HepG2 (cell line): ENCODE data around the gene BCKDHB. TPM values are rescaled to one million over a fixed set of nuclear protein-coding genes. Genes with fewer than 3 reads are reported as not detected.
A peak's percentile ranks its signal among the peaks of the same experiment; 100 is the strongest.
"Not testable (repeated sequence)": the region's sequence is repeated elsewhere in the genome, so short reads cannot be mapped to it uniquely, and the experiment has no call there.

ENCODE experiments used
- ATAC-seq: fragments of 200-7000 bp; cut with Tn5 transposase; 3 replicates; pipeline ENCODE4 v1.9.1; 2020; ENCODE audit warnings: mild to moderate bottlenecking, moderate library complexity
- BruUV-seq: library from RNA; stranded (reverse); fragments of 400-500 nt; replicated peaks from 2 replicates; lab custom pipeline; 2021; lab: Mats Ljungman, UMichigan
- CTCF ChIA-PET: fragments of 300-600 bp; formaldehyde crosslinking; extraction: SDS; loops from one replicate; lab custom pipeline; 2021; ENCODE audit warnings: low total read pairs, inconsistent platforms, low intra/inter-chr PET ratio; lab: Yijun Ruan, JAX
- POLR2A ChIA-PET: fragments of 350-600 bp; sonication (Branson Sonifier 250); formaldehyde crosslinking; loops from one replicate; lab custom pipeline; 2020; ENCODE audit warnings: antibody characterized with exemption, inconsistent platforms; lab: Yijun Ruan, JAX
- DNase-seq: peaks from one replicate; pipeline ENCODE4 v3.0.0-alpha.2; 2015; ENCODE audit warnings: low spot score
- FAIRE-seq: peaks from 3 replicates; lab custom pipeline; 2011; peaks lifted over from hg19 to GRCh38; lab: Jason Lieb, UNC
- H2AFZ ChIP-seq: one replicate; pipeline ENCODE4 v1.6.1; 2011; ENCODE audit warnings: low read length, inconsistent platforms
- H3K27ac ChIP-seq: fragments of 300-600 bp; 3 replicates; pipeline ENCODE4 v1.8.0; 2011; ENCODE audit warnings: mixed run types, mild to moderate bottlenecking, mixed read lengths, low read length, inconsistent platforms; ENCODE audit not compliant: insufficient read depth; ENCODE audit errors: extremely low read length
- H3K27me3 ChIP-seq, 2 experiments: fragments of 200-600 bp in 1 of 2; 2 replicates in 1 of 2; 3 replicates in 1 of 2; pipeline versions ENCODE4 v1.6.0 to v1.8.0; 2011; ENCODE audit warnings: low read length in 2 of 2, mild to moderate bottlenecking in 2 of 2, moderate library complexity in 2 of 2, inconsistent platforms in 1 of 2; ENCODE audit not compliant: insufficient read depth in 2 of 2, control insufficient read depth in 1 of 2
- H3K36me3 ChIP-seq, 2 experiments: fragments of 200-600 bp in 1 of 2; replicated peaks in 1 of 2; 2 replicates in 1 of 2; 3 replicates in 1 of 2; pipeline versions ENCODE4 v1.5.1 to v1.8.0; 2011; ENCODE audit warnings: low read length in 2 of 2, inconsistent platforms in 1 of 2; ENCODE audit not compliant: insufficient read depth in 2 of 2, control insufficient read depth in 1 of 2
- H3K4me1 ChIP-seq: 2 replicates; pipeline ENCODE4 v1.5.1; 2012; ENCODE audit warnings: low read length, inconsistent platforms; ENCODE audit not compliant: insufficient read depth
- H3K4me2 ChIP-seq: 2 replicates; pipeline ENCODE4 v1.6.0; 2011; ENCODE audit warnings: low read depth, low read length, inconsistent platforms
- H3K4me3 ChIP-seq, 3 experiments: fragments of 200-600 bp in 1 of 3; sonication (generic), shearing (Covaris generic) in 1 of 3; replicated peaks in 1 of 3; 2 replicates each; pipeline ENCODE4 v1.5.1; 2011 to 2016; ENCODE audit warnings: low read length in 3 of 3, inconsistent platforms in 2 of 3, low read depth in 2 of 3, mild to moderate bottlenecking in 2 of 3, control low read depth in 1 of 3, mixed read lengths in 1 of 3; ENCODE audit not compliant: insufficient read depth in 1 of 3
- H3K79me2 ChIP-seq: one replicate; pipeline ENCODE4 v1.6.1; 2011; ENCODE audit warnings: low read length, inconsistent platforms; ENCODE audit not compliant: insufficient read depth
- H3K9ac ChIP-seq: 2 replicates; pipeline ENCODE4 v1.6.0; 2011; ENCODE audit warnings: mild to moderate bottlenecking, low read depth, low read length, inconsistent platforms; ENCODE audit not compliant: insufficient read depth
- H3K9me3 ChIP-seq: 2 replicates; pipeline ENCODE4 v1.5.1; 2012; ENCODE audit warnings: mild to moderate bottlenecking, low read length
- H4K20me1 ChIP-seq: 2 replicates; pipeline ENCODE4 v1.6.0; 2011; ENCODE audit warnings: inconsistent platforms, mild to moderate bottlenecking, low read length, moderate library complexity; ENCODE audit not compliant: insufficient read depth
- EP300 ChIP-seq, 3 experiments: sonication (generic) in 1 of 3; formaldehyde crosslinking in 1 of 3; IDR thresholded peaks; 2 replicates each; pipeline versions ENCODE4 v1.5.1 to v1.6.1; 2011 to 2020; ENCODE audit warnings: low read depth in 2 of 3, low read length in 2 of 3, borderline replicate concordance in 1 of 3, improper control_type of control experiment in 1 of 3, mild to moderate bottlenecking in 1 of 3, missing genetic modification reagents in 1 of 3, moderate library complexity in 1 of 3
- HNF4A ChIP-seq: sonication (generic); formaldehyde crosslinking; IDR thresholded peaks from 2 replicates; pipeline ENCODE4 v1.4.0; 2020; ENCODE audit warnings: missing genetic modification reagents
- MTA1 ChIP-seq: sonication (generic); formaldehyde crosslinking; IDR thresholded peaks from 2 replicates; pipeline ENCODE4 v1.4.0; 2020; ENCODE audit warnings: missing genetic modification reagents, mild to moderate bottlenecking, borderline replicate concordance
- RARA ChIP-seq: IDR thresholded peaks from 2 replicates; pipeline ENCODE4 v1.6.1; 2016; ENCODE audit warnings: missing genetic modification reagents, missing compliant biosample characterization
- RCOR2 ChIP-seq: IDR thresholded peaks from 2 replicates; pipeline ENCODE4 v1.6.1; 2016; ENCODE audit warnings: missing biosample characterization, missing genetic modification reagents
- SNAPC2 ChIP-seq: sonication (generic); formaldehyde crosslinking; IDR thresholded peaks from 2 replicates; pipeline ENCODE4 v1.8.1; 2022; ENCODE audit warnings: mild to moderate bottlenecking, missing genetic modification reagents
- THAP9 ChIP-seq: sonication (generic); formaldehyde crosslinking; IDR thresholded peaks from 2 replicates; pipeline ENCODE4; 2020; ENCODE audit warnings: missing genetic modification reagents, mild to moderate bottlenecking, borderline replicate concordance
- TOPORS ChIP-seq: sonication (generic); formaldehyde crosslinking; IDR thresholded peaks from 2 replicates; pipeline ENCODE4 v1.8.0; 2023; ENCODE audit warnings: mild to moderate bottlenecking, missing genetic modification reagents
- ZBTB34 ChIP-seq: sonication (generic); formaldehyde crosslinking; IDR thresholded peaks from 2 replicates; pipeline ENCODE4 v1.8.0; 2022; ENCODE audit warnings: mild to moderate bottlenecking, missing genetic modification reagents
- ZC3H4 ChIP-seq: sonication (generic); formaldehyde crosslinking; IDR thresholded peaks from 2 replicates; pipeline ENCODE4 v1.4.0; 2020; ENCODE audit warnings: missing genetic modification reagents, borderline replicate concordance
- ZNF138 ChIP-seq: sonication (generic); formaldehyde crosslinking; IDR thresholded peaks from 2 replicates; pipeline ENCODE4 v1.5.0; 2020; ENCODE audit warnings: mild to moderate bottlenecking, low read depth, missing genetic modification reagents
- ZNF282 ChIP-seq: fragments of 450-650 bp; IDR thresholded peaks from 2 replicates; pipeline ENCODE4 v1.6.1; 2018; ENCODE audit not compliant: partially characterized antibody
- WGBS: methylation state at CpG from one replicate; pipeline ENCODE4 v1.1.6; 2017; ENCODE audit warnings: low lambda C conversion rate; 5-methylcytosine and 5-hydroxymethylcytosine counted together
- in situ Hi-C: cut with HindIII; loops from 2 replicates; pipeline ENCODE4 v1.10.0; 2017; ENCODE audit warnings: low pct_unique_long_range_greater_than_20kb; ENCODE audit not compliant: extremely low pct_ligation_motif_present
- intact Hi-C: fragments of 100-400 bp; cut with micrococcal nuclease; formaldehyde crosslinking; loops from one replicate; pipeline ENCODE4 v1.10.0; 2022; ENCODE audit not compliant: unreplicated experiment
- polyA plus RNA-seq, 8 experiments: library from polyadenylated mRNA; depleted of rRNA in 3 of 8; stranded (reverse) in 7 of 8; unstranded in 1 of 8; fragments of >200 nt; fragmentation: Illumina TruSeq in 4 of 8; extraction: Trizol in 4 of 8; gene quantifications; 2 replicates each; pipeline versions ENCODE4 v1.2.1 to v1.2.3, GENCODE V29; 2011 to 2016; ENCODE audit warnings: low read depth in 4 of 8, missing spikeins in 1 of 8, mixed read lengths in 1 of 8; ENCODE audit not compliant: insufficient read depth in 1 of 8
- total RNA-seq, 5 experiments: library from RNA; depleted of rRNA; stranded (reverse); fragments of >200 nt; fragmentation: Illumina TruSeq; extraction: Trizol; gene quantifications; 2 replicates each; pipeline ENCODE4 v1.2.3, GENCODE V29; 2016; ENCODE audit warnings: low read depth in 1 of 5

The BCKDHB gene
- total and polyA plus RNA-seq, 2 of the 13 experiments (the other 11 are each of a cell fraction or from before 2014, with no cell fraction given) = 10.8 to 13.6 TPM

- TF ChIP-seq EP300 (IDR thresholded peaks at IDR 0.05; ENCODE audit: low read depth in 2 of 2, low read length in 2 of 2) (no peak), EP300 (CRISPR knock-in tag; IDR thresholded peaks at IDR 0.05; ENCODE audit: borderline replicate concordance) (no peak), TOPORS (CRISPR knock-in tag) (0 out of 2 replicates have a peak, but pooled peaks have one; percentile 20), RARA (0 out of 2 replicates have a peak, but pooled peaks have one; percentile 4)
Observed at GRCh38 chr6:80105972-80106417, 476 bp upstream of the BCKDHB start (continued).

- peak; percentile 31 for TF ChIP-seq HNF4A (CRISPR knock-in tag)
- WGBS = 95% methylated on average over 3 of the region's 3 CpGs
- CTCF ChIA-PET, H3K4me2 ChIP-seq, H2AFZ ChIP-seq, POLR2A ChIA-PET, H3K27me3 ChIP-seq, H3K79me2 ChIP-seq, FAIRE-seq, DNase-seq, in situ Hi-C loops, ATAC-seq, H3K9me3 ChIP-seq, H3K27ac ChIP-seq, H4K20me1 ChIP-seq, BruUV-seq, H3K4me1 ChIP-seq, intact Hi-C loops, H3K36me3 ChIP-seq, H3K4me3 ChIP-seq, H3K9ac ChIP-seq: not testable (repeated sequence)
Observed at GRCh38 chr6:80122576-80122975, 16.1 kb downstream of the BCKDHB start.

- CTCF ChIA-PET = no interaction called here
- H3K27ac ChIP-seq = no peak overlapping the region
- FAIRE-seq (no peak), DNase-seq (no peak), ATAC-seq (peak; percentile 72)
- H2AFZ ChIP-seq = no peak overlapping the region
- H3K9me3 ChIP-seq = no peaks in the 10 kb centered on the region
- WGBS = 90% methylated on average over 5 of the region's 5 CpGs
- intact Hi-C loops = no loop called here
- POLR2A ChIA-PET = no interaction called here
- no TSS peak for BruUV-seq
- H3K4me1 ChIP-seq = peaks cover 9% of the 10 kb centered on the region
- H3K79me2 ChIP-seq = peaks cover 2% of the 10 kb centered on the region
- in situ Hi-C loops = no loop called here
- no peaks in the 10 kb centered on the region for H3K27me3 ChIP-seq
- H3K4me3 ChIP-seq = no peak overlapping the region
- no peak overlapping the region for H3K9ac ChIP-seq
- H3K4me2 ChIP-seq = no peak overlapping the region
- no peaks in the 10 kb centered on the region for H4K20me1 ChIP-seq
- peaks cover 2 to 7% of the 10 kb centered on the region in 2 experiments; a peak in 2 of 5 replicates for H3K36me3 ChIP-seq
- TF ChIP-seq ZC3H4 (no peak), RCOR2 (CRISPR knock-in tag) (no peak), ZBTB34 (no peak), MTA1 (no peak), ZNF138 (CRISPR knock-in tag) (no peak), ZNF282 (no peak), THAP9 (no peak), SNAPC2 (no peak)
Observed at GRCh38 chr6:80126657-80127345, 20.3 kb downstream of the BCKDHB start.
